GM18511 (cell line): ENCODE measurements around the gene PDCD10.

Experiments
- ATAC-seq: cut with Tn5 transposase; IDR thresholded peaks from one replicate; pipeline ENCODE4 v1.9.1; 2021; ENCODE audit warnings: mild to moderate bottlenecking, moderate library complexity; ENCODE audit not compliant: unreplicated experiment

The PDCD10 gene

GRCh38 chr3:167734498-167735232 lies at the start of gene PDCD10:
Gene PDCD10 (minus strand): TSS chr3:167734892. CDS start chr3:167720157, 14,735 bp downstream.
- ATAC-seq, result peak; percentile 85

GRCh38 chr3:167783781-167784180 lies 49.1 kb upstream of the PDCD10 start:
- no peak for ATAC-seq

- ATAC-seq, result no peak
These were observed 45.7 kb upstream of the PDCD10 start for GRCh38 chr3:167780214-167780883.

GRCh38 chr3:167777356-167777755 lies 42.7 kb upstream of the PDCD10 start:
- peak; percentile 35 for ATAC-seq

GRCh38 chr3:167776066-167776685 lies 41.5 kb upstream of the PDCD10 start:
- ATAC-seq, result no peak

- peak; percentile 90 for ATAC-seq
These were observed 38.9 kb upstream of the PDCD10 start for GRCh38 chr3:167773584-167773983.

- peak; percentile 49 for ATAC-seq
These were observed 38.3 kb upstream of the PDCD10 start for GRCh38 chr3:167772992-167773391.

GRCh38 chr3:167762296-167762695 lies 27.6 kb upstream of the PDCD10 start:
- ATAC-seq, result no peak

GRCh38 chr3:167761302-167761701 lies 26.6 kb upstream of the PDCD10 start:
- no peak for ATAC-seq

- ATAC-seq, result peak; percentile 29
These were observed 19.4 kb upstream of the PDCD10 start for GRCh38 chr3:167754049-167754448.

GRCh38 chr3:167750272-167750971 lies 15.7 kb upstream of the PDCD10 start:
- ATAC-seq, result peak; percentile 99

- ATAC-seq, result no peak
These were observed 15.0 kb upstream of the PDCD10 start for GRCh38 chr3:167749728-167750127.

- no peak for ATAC-seq
These were observed 14.5 kb upstream of the PDCD10 start for GRCh38 chr3:167749209-167749608.

- no peak for ATAC-seq
These were observed 9.1 kb upstream of the PDCD10 start for GRCh38 chr3:167743799-167744198.

- no peak for ATAC-seq
These were observed 7.6 kb upstream of the PDCD10 start for GRCh38 chr3:167742338-167742737.

GRCh38 chr3:167740961-167741587 lies 6.4 kb upstream of the PDCD10 start:
- peak; percentile 98 for ATAC-seq

- ATAC-seq, result no peak
These were observed 4.6 kb upstream of the PDCD10 start for GRCh38 chr3:167739190-167739810.

- no peak for ATAC-seq
These were observed 3.3 kb upstream of the PDCD10 start for GRCh38 chr3:167738037-167738436.

GRCh38 chr3:167736997-167737396 lies 2.3 kb upstream of the PDCD10 start:
- no peak for ATAC-seq

- ATAC-seq, result no peak
These were observed 1.6 kb upstream of the PDCD10 start for GRCh38 chr3:167736264-167736787.
